Gastrocnemius medialis (tissue), 4 donors: Measurements from ENCODE around the gene XXYLT1.

ENCODE experiments used
- POLR2A ChIP-seq, 2 donors: fragments of 450-650 bp; IDR thresholded peaks; one replicate each; pipeline ENCODE4 v1.6.1; 2017; ENCODE audit warnings: antibody characterized with exemption in 2 of 2, mild to moderate bottlenecking in 2 of 2, moderate library complexity in 2 of 2
- TF ChIP-seq, protein P1 (sequence below), 5 experiments: fragments of 450-650 bp in 3 of 5; fragments of 200-600 bp in 2 of 5; sonication (generic) in 2 of 5; IDR thresholded peaks in 4 of 5; conservative IDR thresholded peaks in 1 of 5; 1 replicate in 4 of 5; 2 replicates in 1 of 5; pipeline ENCODE4 v1.5.1; 2016 to 2019; ENCODE audit warnings: antibody characterized with exemption in 5 of 5, mild to moderate bottlenecking in 3 of 5, moderate library complexity in 3 of 5

DNA sequence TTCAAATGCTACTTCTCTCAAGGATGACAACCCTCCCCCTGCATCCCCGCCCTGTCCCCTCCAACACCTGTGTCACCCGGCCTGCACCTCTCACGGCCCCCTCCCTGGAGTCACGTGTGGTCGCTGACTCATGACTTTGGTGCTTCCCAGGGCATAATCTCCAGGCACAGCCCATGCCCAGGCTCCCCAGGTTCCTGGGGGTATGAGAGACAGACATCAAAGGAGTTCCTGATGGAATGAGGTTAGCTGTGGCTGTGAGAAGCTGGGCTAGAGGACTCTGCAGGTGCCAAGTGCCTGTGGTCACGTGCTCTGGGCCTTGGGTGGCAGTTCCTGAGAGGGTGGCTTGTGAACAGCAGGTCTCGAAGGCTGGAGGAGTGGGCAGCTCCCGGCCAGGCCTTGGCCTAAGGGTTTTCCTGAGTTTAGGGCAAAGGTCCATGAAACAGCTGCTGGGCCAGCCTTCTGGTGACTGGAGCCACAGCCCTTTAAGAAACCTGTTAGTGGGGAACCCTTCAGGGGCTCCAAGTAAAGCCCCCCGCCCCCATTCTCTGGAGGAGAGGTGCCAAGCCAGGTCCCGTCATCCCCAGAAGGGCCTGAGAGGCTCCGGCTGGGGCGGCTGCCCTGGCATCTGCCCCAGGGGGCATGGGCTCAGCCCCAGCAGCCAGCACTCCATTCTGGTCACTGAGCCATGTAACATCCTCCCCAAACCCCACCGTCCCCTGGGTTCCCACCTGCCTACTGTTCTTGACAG, 230.0 kb downstream of the XXYLT1 start:
- TF ChIP-seq, protein P1, sequence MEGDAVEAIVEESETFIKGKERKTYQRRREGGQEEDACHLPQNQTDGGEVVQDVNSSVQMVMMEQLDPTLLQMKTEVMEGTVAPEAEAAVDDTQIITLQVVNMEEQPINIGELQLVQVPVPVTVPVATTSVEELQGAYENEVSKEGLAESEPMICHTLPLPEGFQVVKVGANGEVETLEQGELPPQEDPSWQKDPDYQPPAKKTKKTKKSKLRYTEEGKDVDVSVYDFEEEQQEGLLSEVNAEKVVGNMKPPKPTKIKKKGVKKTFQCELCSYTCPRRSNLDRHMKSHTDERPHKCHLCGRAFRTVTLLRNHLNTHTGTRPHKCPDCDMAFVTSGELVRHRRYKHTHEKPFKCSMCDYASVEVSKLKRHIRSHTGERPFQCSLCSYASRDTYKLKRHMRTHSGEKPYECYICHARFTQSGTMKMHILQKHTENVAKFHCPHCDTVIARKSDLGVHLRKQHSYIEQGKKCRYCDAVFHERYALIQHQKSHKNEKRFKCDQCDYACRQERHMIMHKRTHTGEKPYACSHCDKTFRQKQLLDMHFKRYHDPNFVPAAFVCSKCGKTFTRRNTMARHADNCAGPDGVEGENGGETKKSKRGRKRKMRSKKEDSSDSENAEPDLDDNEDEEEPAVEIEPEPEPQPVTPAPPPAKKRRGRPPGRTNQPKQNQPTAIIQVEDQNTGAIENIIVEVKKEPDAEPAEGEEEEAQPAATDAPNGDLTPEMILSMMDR (IDR thresholded peaks at IDR 0.05 in 4 of 5, conservative IDR thresholded peaks at IDR 0.05 in 1 of 5), result no peak
- TF ChIP-seq POLR2A (IDR thresholded peaks at IDR 0.05), result no peak
